ENCODE results near the gene NUP153.

DNA sequence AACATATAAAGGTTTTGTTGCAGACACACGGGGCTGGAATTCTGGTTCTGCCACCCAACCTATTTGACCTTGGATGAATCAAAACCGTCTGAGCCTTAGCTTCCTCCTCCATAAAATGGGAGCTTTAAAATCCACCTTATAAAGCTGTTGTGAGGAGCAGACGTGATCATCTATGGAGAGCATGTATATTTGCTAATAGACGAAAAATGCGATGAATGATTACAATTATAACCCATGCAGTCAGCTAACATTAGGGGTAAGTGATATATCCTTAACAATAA is 586 bp upstream of the NUP153 start:
- TF ChIP-seq POLR2A (IDR thresholded peaks at IDR 0.05; ENCODE audit: low read depth), result no peak
- TF ChIP-seq, protein P1, sequence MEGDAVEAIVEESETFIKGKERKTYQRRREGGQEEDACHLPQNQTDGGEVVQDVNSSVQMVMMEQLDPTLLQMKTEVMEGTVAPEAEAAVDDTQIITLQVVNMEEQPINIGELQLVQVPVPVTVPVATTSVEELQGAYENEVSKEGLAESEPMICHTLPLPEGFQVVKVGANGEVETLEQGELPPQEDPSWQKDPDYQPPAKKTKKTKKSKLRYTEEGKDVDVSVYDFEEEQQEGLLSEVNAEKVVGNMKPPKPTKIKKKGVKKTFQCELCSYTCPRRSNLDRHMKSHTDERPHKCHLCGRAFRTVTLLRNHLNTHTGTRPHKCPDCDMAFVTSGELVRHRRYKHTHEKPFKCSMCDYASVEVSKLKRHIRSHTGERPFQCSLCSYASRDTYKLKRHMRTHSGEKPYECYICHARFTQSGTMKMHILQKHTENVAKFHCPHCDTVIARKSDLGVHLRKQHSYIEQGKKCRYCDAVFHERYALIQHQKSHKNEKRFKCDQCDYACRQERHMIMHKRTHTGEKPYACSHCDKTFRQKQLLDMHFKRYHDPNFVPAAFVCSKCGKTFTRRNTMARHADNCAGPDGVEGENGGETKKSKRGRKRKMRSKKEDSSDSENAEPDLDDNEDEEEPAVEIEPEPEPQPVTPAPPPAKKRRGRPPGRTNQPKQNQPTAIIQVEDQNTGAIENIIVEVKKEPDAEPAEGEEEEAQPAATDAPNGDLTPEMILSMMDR (IDR thresholded peaks at IDR 0.05), result no peak
- TF ChIP-seq POLR2AphosphoS5 (IDR thresholded peaks at IDR 0.05), result no peak

Measured in esophagus muscularis mucosa (tissue), 3 donors.